Germinal center (tissue), 1 donor: ENCODE results near the gene PKD1L1.
A peak's percentile ranks its signal among the peaks of the same experiment; 100 is the strongest.
"Not testable (repeated sequence)": the region's sequence is repeated elsewhere in the genome, so short reads cannot be mapped to it uniquely, and the experiment has no call there.

Experiments used
- DNase-seq: peaks from one replicate; pipeline ENCODE4 v3.0.0; 2012; ENCODE audit warnings: mixed read lengths, low spot score

The PKD1L1 gene

GRCh38 chr7:47962262-47962661 is 14.0 kb upstream of the PKD1L1 start:
- DNase-seq = no peak

- no peak for DNase-seq
Measured at GRCh38 chr7:47957156-47957555, 8.9 kb upstream of the PKD1L1 start.

- no peak for DNase-seq
Measured at GRCh38 chr7:47956220-47956619, 8.0 kb upstream of the PKD1L1 start.

GRCh38 chr7:47954231-47954911 is 6.1 kb upstream of the PKD1L1 start:
- no peak for DNase-seq

GRCh38 chr7:47953822-47954221 is 5.6 kb upstream of the PKD1L1 start:
- no peak for DNase-seq

GRCh38 chr7:47952224-47952623 is 4.0 kb upstream of the PKD1L1 start:
- no peak for DNase-seq

GRCh38 chr7:47951374-47951773 is 3.1 kb upstream of the PKD1L1 start:
- DNase-seq = no peak

GRCh38 chr7:47950714-47951113 is 2.4 kb upstream of the PKD1L1 start:
- DNase-seq = no peak

GRCh38 chr7:47949703-47950102 is 1.4 kb upstream of the PKD1L1 start:
- DNase-seq = no peak

GRCh38 chr7:47947355-47947749 is 914 bp downstream of the PKD1L1 start:
- no peak for DNase-seq

- DNase-seq = no peak
Measured at GRCh38 chr7:47946581-47947354, 1.5 kb downstream of the PKD1L1 start.

GRCh38 chr7:47945261-47946015 is 2.8 kb downstream of the PKD1L1 start:
- peak; percentile 49 for DNase-seq

- no peak for DNase-seq
Measured at GRCh38 chr7:47944536-47945260, 3.6 kb downstream of the PKD1L1 start.

GRCh38 chr7:47943676-47944474 is 4.4 kb downstream of the PKD1L1 start:
- DNase-seq = no peak

- DNase-seq = not testable (repeated sequence)
Measured at GRCh38 chr7:47942651-47943050, 5.6 kb downstream of the PKD1L1 start.

- no peak for DNase-seq
Measured at GRCh38 chr7:47942132-47942531, 6.1 kb downstream of the PKD1L1 start.

- DNase-seq = no peak
Measured at GRCh38 chr7:47941136-47941844, 7.0 kb downstream of the PKD1L1 start.

GRCh38 chr7:47940088-47941013 is 7.9 kb downstream of the PKD1L1 start:
- DNase-seq = no peak

- no peak for DNase-seq
Measured at GRCh38 chr7:47939425-47940036, 8.7 kb downstream of the PKD1L1 start.
